GM12874 (cell line): ENCODE measurements around the gene GPS1.

Source experiments
- TF ChIP-seq, protein P1 (sequence below): IDR thresholded peaks from 2 replicates; pipeline ENCODE4 v1.5.1; 2011; ENCODE audit warnings: low read depth, mild to moderate bottlenecking, control low read depth, low read length, moderate library complexity; ENCODE audit not compliant: insufficient read depth

GPS1 gene

DNA sequence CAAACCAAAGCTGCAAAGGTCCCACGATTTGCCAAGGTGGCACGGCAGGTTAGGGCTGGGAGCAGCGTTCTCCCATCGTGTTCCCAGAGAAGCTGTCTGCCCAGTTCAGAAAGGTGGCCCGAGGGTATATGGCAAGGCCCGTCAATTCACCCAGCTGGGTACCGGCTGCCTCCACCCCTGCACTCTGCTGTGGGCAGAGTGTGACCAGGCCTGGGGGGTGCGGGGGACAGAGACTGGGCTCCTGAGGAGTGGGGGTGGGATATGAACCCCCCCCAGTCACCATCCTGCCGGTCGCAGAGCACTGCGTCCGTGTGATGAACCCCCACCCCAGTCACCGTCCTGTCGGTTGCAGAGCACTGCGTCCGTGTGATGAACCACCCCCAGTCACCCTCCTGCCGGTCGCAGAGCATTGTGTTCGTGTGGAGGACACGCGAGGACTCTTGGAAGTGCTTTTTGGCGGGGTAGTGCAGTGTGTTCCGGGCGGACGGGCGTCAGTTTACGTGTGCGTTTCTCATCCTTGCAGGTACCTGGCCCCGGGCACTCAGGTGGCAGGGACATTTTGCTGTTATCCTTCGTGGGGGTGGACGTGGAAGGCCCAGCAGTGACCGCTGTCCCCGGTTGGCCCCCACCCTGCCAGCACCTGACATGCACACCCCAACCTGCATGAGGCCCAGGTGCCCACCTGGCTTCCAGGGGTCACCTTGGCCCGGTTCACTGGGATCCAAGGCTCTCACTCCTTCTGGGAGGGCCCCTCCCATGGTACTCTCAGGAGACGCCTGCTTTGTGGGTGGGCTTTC is 49.0 kb downstream of the GPS1 start:
- TF ChIP-seq, protein P1, sequence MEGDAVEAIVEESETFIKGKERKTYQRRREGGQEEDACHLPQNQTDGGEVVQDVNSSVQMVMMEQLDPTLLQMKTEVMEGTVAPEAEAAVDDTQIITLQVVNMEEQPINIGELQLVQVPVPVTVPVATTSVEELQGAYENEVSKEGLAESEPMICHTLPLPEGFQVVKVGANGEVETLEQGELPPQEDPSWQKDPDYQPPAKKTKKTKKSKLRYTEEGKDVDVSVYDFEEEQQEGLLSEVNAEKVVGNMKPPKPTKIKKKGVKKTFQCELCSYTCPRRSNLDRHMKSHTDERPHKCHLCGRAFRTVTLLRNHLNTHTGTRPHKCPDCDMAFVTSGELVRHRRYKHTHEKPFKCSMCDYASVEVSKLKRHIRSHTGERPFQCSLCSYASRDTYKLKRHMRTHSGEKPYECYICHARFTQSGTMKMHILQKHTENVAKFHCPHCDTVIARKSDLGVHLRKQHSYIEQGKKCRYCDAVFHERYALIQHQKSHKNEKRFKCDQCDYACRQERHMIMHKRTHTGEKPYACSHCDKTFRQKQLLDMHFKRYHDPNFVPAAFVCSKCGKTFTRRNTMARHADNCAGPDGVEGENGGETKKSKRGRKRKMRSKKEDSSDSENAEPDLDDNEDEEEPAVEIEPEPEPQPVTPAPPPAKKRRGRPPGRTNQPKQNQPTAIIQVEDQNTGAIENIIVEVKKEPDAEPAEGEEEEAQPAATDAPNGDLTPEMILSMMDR, result no peak

DNA sequence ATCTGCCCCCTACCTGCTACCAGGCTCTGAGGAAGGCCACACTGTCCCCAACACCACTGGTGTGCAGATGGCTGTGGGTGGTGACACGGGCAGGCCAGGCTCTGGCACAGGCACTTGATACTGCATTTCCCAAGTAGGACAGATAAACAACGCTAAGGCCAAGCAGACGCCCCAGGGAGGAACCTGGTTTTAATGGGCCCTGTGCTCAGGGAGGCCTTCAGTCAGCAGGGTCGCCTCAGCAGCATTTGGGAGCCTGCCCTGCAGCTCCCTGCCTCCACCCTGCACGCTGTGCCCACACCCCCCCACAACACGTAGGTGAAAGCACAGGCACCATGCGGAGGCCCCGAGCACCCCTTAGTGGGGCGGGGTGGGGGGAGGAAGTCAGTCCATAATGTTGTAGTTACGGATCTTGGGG is 49.6 kb downstream of the GPS1 start:
- TF ChIP-seq, protein P1, result no peak

DNA sequence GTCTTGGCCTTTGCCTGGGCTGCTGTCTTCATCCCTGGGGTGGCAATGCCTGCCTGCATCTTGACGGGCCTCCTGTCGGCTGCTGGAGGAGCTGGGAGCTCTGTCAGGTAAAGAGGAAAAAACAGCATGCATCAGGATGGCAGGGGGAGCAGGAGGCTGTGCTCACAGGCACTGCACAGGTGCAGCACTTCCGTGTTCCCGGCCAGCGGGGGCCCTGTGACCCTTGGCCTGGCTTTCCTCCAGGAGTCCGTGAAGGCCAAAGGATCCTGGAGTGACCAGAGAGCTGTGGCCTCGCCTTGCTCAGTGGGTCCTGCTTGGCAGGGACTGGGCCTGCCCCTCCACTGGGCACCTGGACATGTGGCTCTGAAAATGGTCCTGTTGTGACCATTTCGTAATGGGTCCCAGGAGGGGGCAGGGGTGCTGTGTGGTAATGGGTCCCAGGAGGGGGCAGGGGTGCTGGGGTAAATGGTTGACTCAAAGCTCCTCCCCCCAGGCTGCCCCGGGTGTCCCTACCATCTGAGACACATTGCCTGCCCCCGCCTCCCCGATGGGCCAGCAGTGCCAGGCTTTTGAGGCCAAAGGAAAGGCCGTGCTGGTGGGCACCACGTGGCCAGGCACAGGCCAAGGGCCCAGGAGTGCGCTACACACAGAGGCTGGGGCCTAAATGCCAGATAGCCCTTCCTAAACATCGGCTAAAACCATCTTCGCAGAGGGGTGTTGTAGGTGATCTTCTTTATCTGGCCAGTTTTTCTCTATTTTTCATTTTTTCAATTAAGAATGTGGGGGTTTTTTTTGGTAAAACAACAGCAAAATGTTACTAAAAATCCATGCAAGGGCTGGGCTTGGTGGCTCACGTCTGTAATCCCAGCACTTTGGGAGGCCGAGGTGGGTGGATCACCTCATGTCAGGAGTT is 50.3 kb downstream of the GPS1 start:
- TF ChIP-seq, protein P1, result no peak

DNA sequence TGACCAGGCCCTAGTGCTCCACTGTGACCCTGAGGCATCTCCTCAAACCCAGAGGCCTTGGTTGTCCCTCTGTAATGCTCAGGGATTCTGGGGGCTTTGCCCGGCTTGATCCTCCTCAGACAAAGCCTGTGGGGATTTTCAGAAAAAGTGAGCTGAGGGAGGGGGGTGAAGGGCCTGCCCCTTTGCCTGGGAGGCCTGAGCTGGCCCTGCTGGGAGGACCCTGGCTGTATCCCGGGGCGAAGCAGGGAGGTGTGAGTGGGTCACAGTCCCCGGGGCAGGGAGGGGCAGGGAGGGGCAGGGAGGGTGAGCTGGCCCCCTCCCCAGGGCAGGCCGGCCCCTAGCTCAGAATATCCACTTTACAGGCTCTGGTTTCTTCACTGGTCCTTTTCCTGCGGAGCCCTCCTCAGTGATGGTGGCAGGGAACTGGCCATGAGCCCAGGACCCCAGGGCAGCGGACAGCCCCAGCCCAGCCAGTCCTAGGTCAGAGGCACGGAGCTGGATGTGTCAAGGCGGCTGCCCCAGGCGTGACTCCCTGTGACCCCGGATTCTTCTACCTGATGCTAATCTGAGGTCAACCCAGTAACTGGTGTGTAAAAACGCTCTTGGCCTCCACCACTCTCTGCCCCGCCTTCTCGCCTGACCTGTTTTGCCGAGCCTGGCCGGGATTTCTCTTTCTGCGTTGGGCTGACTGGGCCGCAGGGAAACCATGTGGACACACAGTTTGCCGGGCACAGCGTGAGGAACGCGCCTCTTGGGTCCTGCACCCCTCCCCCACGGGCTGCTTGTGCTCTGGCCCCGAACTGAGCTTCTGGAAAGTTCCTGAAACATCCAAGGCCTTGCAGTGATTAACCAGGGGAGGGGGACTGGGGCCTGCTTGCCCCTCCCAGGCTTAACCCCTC is 52.1 kb downstream of the GPS1 start:
- TF ChIP-seq, protein P1, result no peak

DNA sequence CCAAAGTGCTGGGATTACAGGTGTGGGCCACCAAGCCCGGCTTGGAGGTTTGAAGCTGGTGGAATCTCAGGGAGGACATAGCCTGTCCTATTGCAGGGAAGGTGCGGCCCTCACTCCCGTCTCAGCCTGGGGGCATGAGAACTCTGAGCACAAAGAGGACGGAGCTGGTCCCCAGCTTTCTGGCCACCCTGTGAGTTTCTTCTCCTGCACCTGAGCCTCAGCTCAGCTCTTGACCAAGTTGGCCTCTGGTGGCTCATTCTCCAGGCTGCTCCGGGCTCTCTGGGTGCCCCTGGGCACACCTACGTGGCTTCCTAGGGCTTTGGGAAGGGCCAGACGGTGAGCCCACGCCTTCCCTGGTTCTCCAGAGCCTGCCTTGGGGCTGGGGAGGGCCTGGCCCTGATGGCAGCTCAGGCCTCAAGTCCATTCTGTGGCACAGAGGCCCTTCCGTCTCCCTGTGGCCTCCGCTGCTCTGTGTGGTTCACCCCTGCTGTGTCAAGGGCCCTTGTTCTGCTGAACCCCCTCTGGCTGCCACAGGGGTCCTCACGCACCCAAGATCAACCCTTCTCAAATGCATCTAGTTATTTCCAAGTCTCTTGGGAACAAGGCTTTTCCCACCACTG is 53.2 kb downstream of the GPS1 start:
- TF ChIP-seq, protein P1, result no peak

DNA sequence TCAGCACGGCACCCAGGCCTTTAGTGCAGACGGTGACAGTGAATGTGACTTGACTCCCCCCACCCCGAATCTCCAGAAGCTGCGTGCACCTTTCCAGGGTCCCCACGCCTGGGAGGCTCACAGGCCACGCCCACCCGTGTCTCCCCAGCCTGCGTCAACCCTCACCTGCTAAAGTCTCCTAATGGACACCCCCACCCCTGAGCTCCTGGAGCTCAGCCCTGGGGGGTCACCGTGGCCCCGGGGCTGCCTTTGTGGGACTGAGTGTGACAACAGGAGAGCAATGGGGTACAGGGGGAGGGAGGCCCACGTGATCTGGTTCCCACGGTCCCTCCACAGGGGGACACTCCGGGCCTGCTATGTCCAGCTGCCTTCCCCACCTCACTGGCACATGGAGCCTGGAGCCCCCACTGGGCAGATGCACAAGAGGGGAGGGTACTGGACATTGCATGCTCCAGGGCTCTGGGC is 53.8 kb downstream of the GPS1 start:
- TF ChIP-seq, protein P1, result no peak
